GM12878 (cell line): ENCODE measurements around the gene TRIM17.

Source experiments
- CTCF ChIP-seq, 3 experiments: IDR thresholded peaks in 2 of 3; conservative IDR thresholded peaks in 1 of 3; 2 replicates each; pipeline ENCODE4 v1.5.1; 2011; ENCODE audit warnings: low read depth in 3 of 3, low read length in 3 of 3, mild to moderate bottlenecking in 3 of 3, control low read depth in 2 of 3, moderate library complexity in 2 of 3, inconsistent platforms in 1 of 3, mixed read lengths in 1 of 3; ENCODE audit not compliant: control insufficient read depth in 2 of 3, insufficient read depth in 1 of 3; ENCODE audit errors: extremely low read depth in 1 of 3
- EZH2 ChIP-seq: IDR thresholded peaks from 2 replicates; pipeline ENCODE4 v1.6.1; 2012; ENCODE audit warnings: low read depth, mild to moderate bottlenecking, control low read depth, inconsistent platforms, low read length, borderline replicate concordance; ENCODE audit not compliant: control insufficient read depth
- FOXK2 ChIP-seq: fragments of 450-650 bp; IDR thresholded peaks from 2 replicates; pipeline ENCODE4 v1.6.1; 2017; ENCODE audit warnings: mild to moderate bottlenecking, moderate library complexity
- FOXM1 ChIP-seq: IDR thresholded peaks from 2 replicates; pipeline ENCODE4 v1.6.1; 2012; ENCODE audit warnings: low read depth, mild to moderate bottlenecking, inconsistent platforms, low read length, moderate library complexity
- PKNOX1 ChIP-seq: fragments of 450-650 bp; IDR thresholded peaks from 2 replicates; pipeline ENCODE4 v1.6.1; 2016; ENCODE audit warnings: mild to moderate bottlenecking
- POLR2AphosphoS5 ChIP-seq: IDR thresholded peaks from 2 replicates; pipeline ENCODE4 v1.6.1; 2011; ENCODE audit warnings: mild to moderate bottlenecking, low read length, inconsistent platforms
- REST ChIP-seq: IDR thresholded peaks from 2 replicates; pipeline ENCODE4 v1.6.1; 2012; ENCODE audit warnings: mild to moderate bottlenecking, low read depth, low read length
- SIX5 ChIP-seq: IDR thresholded peaks from 2 replicates; pipeline ENCODE4 v1.6.1; 2011; ENCODE audit warnings: mild to moderate bottlenecking, low read depth, low read length, moderate library complexity; ENCODE audit not compliant: severe bottlenecking
- SMC3 ChIP-seq: IDR thresholded peaks from 2 replicates; pipeline ENCODE4 v1.6.1; 2011; ENCODE audit warnings: low read length, improper control_type of control experiment, borderline replicate concordance
- TAF1 ChIP-seq: IDR thresholded peaks from 2 replicates; pipeline ENCODE4 v1.6.1; 2011; ENCODE audit warnings: mild to moderate bottlenecking, low read depth, low read length, borderline replicate concordance
- USF1 ChIP-seq: IDR thresholded peaks from 2 replicates; pipeline ENCODE4 v1.6.1; 2011; ENCODE audit warnings: borderline replicate concordance, low read depth, mild to moderate bottlenecking, moderate library complexity, mixed read lengths, low read length; ENCODE audit not compliant: insufficient read depth; ENCODE audit errors: extremely low read length

- TF ChIP-seq FOXK2 (no peak), USF1 (no peak), CTCF (IDR thresholded peaks at IDR 0.05 in 2 of 3, conservative IDR thresholded peaks at IDR 0.05 in 1 of 3; ENCODE audit: control insufficient read depth in 2 of 3, extremely low read depth in 1 of 3, insufficient read depth in 1 of 3, low read depth in 3 of 3, low read length in 3 of 3) (no peak), POLR2AphosphoS5 (no peak), SMC3 (no peak), FOXM1 (no peak), SIX5 (no peak), TAF1 (no peak), REST (no peak), EZH2 (no peak), PKNOX1 (no peak)
These were observed 45.5 kb downstream of the TRIM17 start for GRCh38 chr1:228370941-228371740.
